Progenitor cell of endocrine pancreas (in vitro differentiated cells): Measurements from ENCODE around the gene AGPAT4. TPM values are rescaled to one million over a fixed set of nuclear protein-coding genes. Genes with fewer than 3 reads are reported as not detected.

ENCODE experiments used
- DNase-seq: peaks from one replicate; pipeline ENCODE4 v3.0.0; 2021; ENCODE audit warnings: low spot score; ENCODE audit not compliant: unreplicated experiment
- H3K27ac Mint-ChIP-seq: 2 replicates; pipeline ENCODE4 v1.8.0; 2021; ENCODE audit warnings: mild to moderate bottlenecking, moderate library complexity, mixed read lengths
- H3K27me3 Mint-ChIP-seq: 2 replicates; pipeline ENCODE4 v1.8.0; 2021; ENCODE audit warnings: mixed read lengths
- H3K36me3 Mint-ChIP-seq: 2 replicates; pipeline ENCODE4 v1.8.0; 2022; ENCODE audit warnings: mixed read lengths; ENCODE audit not compliant: insufficient read depth
- H3K4me1 Mint-ChIP-seq: 2 replicates; pipeline ENCODE4 v1.8.0; 2021; ENCODE audit warnings: low read depth, mixed read lengths
- H3K4me3 Mint-ChIP-seq: 2 replicates; pipeline ENCODE4 v1.8.0; 2021; ENCODE audit warnings: low read depth, mild to moderate bottlenecking, moderate library complexity, mixed read lengths
- H3K9me3 Mint-ChIP-seq: 2 replicates; pipeline ENCODE4 v1.8.0; 2021; ENCODE audit warnings: low read depth, mixed read lengths
- total RNA-seq: library from RNA; stranded (reverse); gene quantifications from 2 replicates; pipeline ENCODE4 v1.2.1, GENCODE V29; 2021
- TF ChIP-seq, protein P1 (sequence below): fragments of 200-600 bp; sonication (generic); IDR thresholded peaks from one replicate; pipeline ENCODE4 v1.5.0; 2021; ENCODE audit warnings: antibody characterized with exemption, mild to moderate bottlenecking; ENCODE audit not compliant: unreplicated experiment

Gene AGPAT4
- total RNA-seq, 1 donor from 2014 or later = 43.7 TPM

DNA sequence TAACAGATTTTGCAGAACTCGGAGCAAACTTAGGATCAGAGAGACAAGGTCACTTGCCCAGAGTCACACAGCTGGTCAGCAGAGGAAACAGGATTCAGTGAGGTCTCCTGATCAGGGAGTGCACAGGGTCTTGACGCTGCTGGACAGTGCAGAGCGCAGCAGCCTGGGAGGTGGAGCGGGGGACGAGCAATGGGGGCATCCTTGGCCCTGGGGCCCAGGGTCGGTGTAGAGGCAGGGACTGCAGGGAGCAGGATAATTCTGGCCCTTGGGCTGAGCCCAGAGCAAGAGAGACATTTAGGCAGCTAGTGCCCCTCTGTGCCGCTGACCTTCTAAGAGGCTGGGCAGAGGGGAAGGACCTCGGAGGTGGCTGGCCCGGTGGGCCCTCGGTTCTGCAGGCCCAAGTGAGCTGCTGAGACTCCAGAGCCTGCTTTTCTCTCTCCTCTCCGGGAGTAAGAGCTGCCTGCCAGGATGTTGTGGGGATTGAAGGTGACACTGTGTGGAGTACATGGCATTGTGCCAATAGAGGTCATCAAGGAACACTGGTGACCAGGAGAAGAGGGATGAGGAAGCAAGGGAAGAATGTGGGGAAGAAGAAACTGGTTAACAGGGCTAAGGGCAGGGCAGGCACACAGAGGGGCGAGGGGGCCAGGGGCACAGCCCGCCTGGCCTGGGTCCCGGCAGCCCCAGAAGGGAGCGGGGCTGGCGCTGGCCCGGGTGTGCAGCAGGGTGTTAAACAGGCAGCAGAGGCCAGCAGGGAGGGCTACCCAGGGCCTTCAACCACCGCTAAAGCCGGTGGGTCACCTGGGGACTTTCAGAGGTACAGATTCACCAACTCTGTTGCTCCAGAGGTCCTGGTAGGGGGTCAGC, 122.0 kb downstream of the AGPAT4 start:
- Mint-ChIP-seq H3K4me3 (no peak overlapping the region), H3K27ac (no peak overlapping the region), H3K4me1 (no peaks in the 10 kb centered on the region), H3K9me3 (peaks cover 2% of the 10 kb centered on the region), H3K36me3 (peaks cover 14% of the 10 kb centered on the region), H3K27me3 (no peaks in the 10 kb centered on the region)
- TF ChIP-seq, protein P1, sequence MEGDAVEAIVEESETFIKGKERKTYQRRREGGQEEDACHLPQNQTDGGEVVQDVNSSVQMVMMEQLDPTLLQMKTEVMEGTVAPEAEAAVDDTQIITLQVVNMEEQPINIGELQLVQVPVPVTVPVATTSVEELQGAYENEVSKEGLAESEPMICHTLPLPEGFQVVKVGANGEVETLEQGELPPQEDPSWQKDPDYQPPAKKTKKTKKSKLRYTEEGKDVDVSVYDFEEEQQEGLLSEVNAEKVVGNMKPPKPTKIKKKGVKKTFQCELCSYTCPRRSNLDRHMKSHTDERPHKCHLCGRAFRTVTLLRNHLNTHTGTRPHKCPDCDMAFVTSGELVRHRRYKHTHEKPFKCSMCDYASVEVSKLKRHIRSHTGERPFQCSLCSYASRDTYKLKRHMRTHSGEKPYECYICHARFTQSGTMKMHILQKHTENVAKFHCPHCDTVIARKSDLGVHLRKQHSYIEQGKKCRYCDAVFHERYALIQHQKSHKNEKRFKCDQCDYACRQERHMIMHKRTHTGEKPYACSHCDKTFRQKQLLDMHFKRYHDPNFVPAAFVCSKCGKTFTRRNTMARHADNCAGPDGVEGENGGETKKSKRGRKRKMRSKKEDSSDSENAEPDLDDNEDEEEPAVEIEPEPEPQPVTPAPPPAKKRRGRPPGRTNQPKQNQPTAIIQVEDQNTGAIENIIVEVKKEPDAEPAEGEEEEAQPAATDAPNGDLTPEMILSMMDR = no peak
- no peak for DNase-seq

DNA sequence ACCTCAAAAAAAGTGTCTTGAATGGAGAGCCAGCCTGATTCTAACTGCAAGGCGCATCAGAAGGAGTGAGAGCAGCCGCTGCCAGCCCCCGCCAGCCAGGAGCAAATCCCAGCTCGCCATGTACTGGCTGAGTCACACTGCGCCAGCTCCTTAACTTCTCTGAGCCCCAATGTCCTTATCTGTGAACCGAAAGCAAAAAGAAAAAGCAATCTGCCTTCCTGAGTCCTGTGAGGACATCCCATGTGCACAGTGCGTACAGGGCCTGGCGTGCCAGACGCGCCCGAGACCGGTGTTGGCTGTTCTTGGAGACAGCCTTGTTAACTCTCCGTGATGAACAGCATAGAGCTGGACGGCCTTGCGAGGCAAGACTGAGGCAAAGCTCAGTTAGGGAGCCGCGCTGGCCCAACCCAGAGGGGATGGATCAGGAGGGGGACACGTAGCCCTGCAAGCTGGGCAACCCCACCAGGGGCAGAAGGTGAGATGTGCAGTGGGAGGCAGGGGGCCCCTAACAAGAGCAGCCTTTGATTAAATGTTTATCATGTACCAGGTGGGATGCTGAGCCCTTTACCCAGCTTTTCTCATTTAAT, 122.7 kb downstream of the AGPAT4 start:
- Mint-ChIP-seq H3K36me3 (peaks cover 11% of the 10 kb centered on the region), H3K27ac (no peak overlapping the region), H3K4me1 (no peaks in the 10 kb centered on the region), H3K27me3 (no peaks in the 10 kb centered on the region), H3K4me3 (no peak overlapping the region), H3K9me3 (no peaks in the 10 kb centered on the region)
- DNase-seq = no peak
- TF ChIP-seq, protein P1 = no peak

DNA sequence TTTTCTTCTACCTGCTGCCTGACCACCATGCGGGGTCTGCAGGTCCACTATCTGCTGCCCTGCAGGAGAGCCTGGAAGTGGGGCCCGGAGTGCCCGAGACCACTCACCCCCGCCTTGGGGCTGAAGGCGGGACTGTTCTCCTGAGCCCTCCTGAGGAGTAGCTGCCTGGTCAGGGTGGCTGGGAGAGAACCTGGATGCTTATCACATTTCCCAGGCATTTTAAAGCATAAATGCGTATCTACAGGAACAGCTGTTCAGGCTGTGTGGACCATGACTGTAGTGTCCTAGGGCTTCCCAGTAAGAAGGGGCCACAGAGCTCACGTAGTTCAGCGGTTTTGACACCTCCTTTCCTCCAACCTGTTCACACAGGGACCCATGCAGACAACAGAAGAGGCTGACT, 123.3 kb downstream of the AGPAT4 start:
- no peak overlapping the region for H3K4me3 Mint-ChIP-seq
- H3K27ac Mint-ChIP-seq = no peak overlapping the region
- TF ChIP-seq, protein P1 = no peak
- no peaks in the 10 kb centered on the region for H3K9me3 Mint-ChIP-seq
- no peaks in the 10 kb centered on the region for H3K4me1 Mint-ChIP-seq
- no peak for DNase-seq
- peaks cover 11% of the 10 kb centered on the region for H3K36me3 Mint-ChIP-seq
- no peaks in the 10 kb centered on the region for H3K27me3 Mint-ChIP-seq

DNA sequence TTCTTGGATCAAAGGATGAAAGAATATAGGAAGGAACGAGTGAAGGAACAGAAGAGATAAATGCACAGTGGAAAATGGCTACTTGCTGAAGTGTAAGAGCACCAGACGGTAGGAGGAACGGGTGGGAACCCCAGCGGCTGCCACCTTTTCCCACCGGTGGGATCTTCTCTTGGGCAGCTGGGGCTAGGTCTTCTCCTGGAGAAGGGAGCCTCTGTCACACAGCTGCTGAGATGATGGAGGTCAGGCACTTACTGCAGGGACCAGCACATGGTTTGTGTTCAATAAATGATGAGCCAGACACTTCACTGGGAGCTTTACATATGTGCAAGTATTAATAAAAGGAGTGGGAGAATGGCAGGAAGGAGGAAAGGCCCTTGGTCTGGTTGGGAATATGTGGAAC, 123.7 kb downstream of the AGPAT4 start:
- Mint-ChIP-seq H3K4me1 (no peaks in the 10 kb centered on the region), H3K27ac (no peak overlapping the region), H3K27me3 (no peaks in the 10 kb centered on the region), H3K9me3 (no peaks in the 10 kb centered on the region), H3K4me3 (no peak overlapping the region), H3K36me3 (peaks cover 11% of the 10 kb centered on the region)
- no peak for DNase-seq
- TF ChIP-seq, protein P1 = no peak

DNA sequence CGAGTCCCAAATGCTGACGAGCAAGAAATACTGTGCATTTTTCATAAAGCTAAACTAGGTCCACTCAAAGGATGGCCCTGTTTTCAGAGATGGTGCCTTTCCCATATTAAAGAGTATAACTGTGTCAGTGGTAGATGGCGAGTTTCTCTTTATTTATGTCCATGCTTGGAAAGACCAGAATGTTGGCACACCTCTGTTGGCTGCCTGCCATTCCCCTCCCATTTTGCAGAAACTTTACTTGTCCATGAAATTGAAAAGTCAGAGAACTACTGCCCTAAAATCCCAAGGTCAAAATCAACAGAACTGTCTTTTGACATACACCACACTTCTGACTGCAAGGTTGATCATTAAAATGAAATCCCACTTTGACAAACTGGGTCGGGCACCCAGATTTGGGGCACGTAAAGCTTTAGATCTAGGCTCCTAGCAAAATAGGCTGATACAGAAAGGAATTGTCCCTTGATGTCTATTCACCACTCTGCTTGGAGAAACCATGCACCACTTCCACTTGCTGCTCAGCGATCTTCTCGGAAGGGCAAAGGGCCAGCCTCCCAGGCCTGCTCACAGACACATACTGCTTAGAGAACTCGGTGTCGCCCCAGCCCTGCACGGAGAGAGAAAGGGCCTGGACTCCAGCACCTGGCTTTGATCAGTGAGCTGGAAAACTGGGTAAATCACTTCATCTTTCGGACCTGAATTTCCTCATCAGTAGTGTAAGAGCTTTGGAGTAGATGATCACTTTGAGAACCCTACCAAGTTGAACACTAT, 130.0 kb downstream of the AGPAT4 start:
- DNase-seq = no peak
- peaks cover 16% of the 10 kb centered on the region for H3K36me3 Mint-ChIP-seq
- no peaks in the 10 kb centered on the region for H3K27me3 Mint-ChIP-seq
- H3K4me1 Mint-ChIP-seq = no peaks in the 10 kb centered on the region
- H3K9me3 Mint-ChIP-seq = no peaks in the 10 kb centered on the region
- TF ChIP-seq, protein P1 = no peak
- H3K27ac Mint-ChIP-seq = no peak overlapping the region
- H3K4me3 Mint-ChIP-seq = no peak overlapping the region
